PC-3 (cell line): ENCODE results near the gene MYH9. TPM values are rescaled to one million over a fixed set of nuclear protein-coding genes. Genes with fewer than 3 reads are reported as not detected.

Experiments
- ATAC-seq: fragments of 200-7000 bp; cut with Tn5 transposase; 2 replicates; pipeline ENCODE4 v1.9.1; 2020; ENCODE audit warnings: mild to moderate bottlenecking, moderate library complexity
- BruUV-seq: library from RNA; stranded (reverse); fragments of 400-500 nt; replicated peaks from 2 replicates; lab custom pipeline; 2021; lab: Mats Ljungman, UMichigan
- CTCF ChIA-PET: fragments of 300-600 bp; sonication (Branson Sonifier 250); formaldehyde crosslinking; loops from one replicate; lab custom pipeline; 2022; ENCODE audit warnings: antibody characterized with exemption; lab: Charles Lee
- POLR2A ChIA-PET: fragments of 300-600 bp; sonication (Branson Sonifier 250); formaldehyde crosslinking; loops from one replicate; lab custom pipeline; 2022; ENCODE audit warnings: antibody characterized with exemption; ENCODE audit not compliant: unreplicated experiment; lab: Charles Lee
- DNase-seq: peaks from one replicate; pipeline ENCODE4 v3.0.0-alpha.2; 2015
- H2AFZ ChIP-seq: fragments of 300-600 bp; sonication (generic); 2 replicates; pipeline ENCODE4 v1.6.0; 2016; ENCODE audit warnings: antibody characterized with exemption, low read length
- H3F3A ChIP-seq: fragments of 300-600 bp; sonication (generic); one replicate; pipeline ENCODE4 v1.6.0; 2017; ENCODE audit warnings: antibody characterized with exemption, low read length, control low read depth, mild to moderate bottlenecking; ENCODE audit not compliant: unreplicated experiment
- H3K27ac ChIP-seq: fragments of 300-600 bp; sonication (generic); 2 replicates; pipeline ENCODE4 v1.5.1; 2016; ENCODE audit warnings: mild to moderate bottlenecking, low read length
- H3K27me3 ChIP-seq: fragments of 300-600 bp; sonication (generic); 2 replicates; pipeline ENCODE4 v1.6.1; 2016; ENCODE audit warnings: low read length, mixed read lengths
- H3K36me3 ChIP-seq: fragments of 300-600 bp; sonication (generic); 2 replicates; pipeline ENCODE4 v1.6.1; 2016; ENCODE audit warnings: low read depth, mixed run types, low read length, mixed read lengths
- H3K4me1 ChIP-seq: fragments of 300-600 bp; sonication (generic); 2 replicates; pipeline ENCODE4 v1.5.1; 2016; ENCODE audit warnings: low read length; ENCODE audit not compliant: insufficient read depth
- H3K4me2 ChIP-seq: fragments of 300-600 bp; sonication (generic); 2 replicates; pipeline ENCODE4 v1.6.0; 2016; ENCODE audit warnings: low read length
- H3K4me3 ChIP-seq: fragments of 300-600 bp; sonication (generic); 2 replicates; pipeline ENCODE4 v1.5.1; 2016; ENCODE audit warnings: mild to moderate bottlenecking, low read length, mixed read lengths
- H3K79me2 ChIP-seq: fragments of 300-600 bp; sonication (generic); 2 replicates; pipeline ENCODE4 v1.6.1; 2017; ENCODE audit warnings: low read length, mixed read lengths
- H3K9ac ChIP-seq: fragments of 300-600 bp; sonication (generic); 2 replicates; pipeline ENCODE4 v1.6.0; 2016; ENCODE audit warnings: mild to moderate bottlenecking, low read length
- H3K9me2 ChIP-seq: fragments of 300-600 bp; sonication (generic); replicated peaks from 2 replicates; pipeline ENCODE4 v1.6.1; 2016; ENCODE audit warnings: mixed run types, low read length, mixed read lengths
- H3K9me3 ChIP-seq: fragments of 300-600 bp; sonication (generic); 2 replicates; pipeline ENCODE4 v1.6.1; 2016; ENCODE audit warnings: low read length, mixed read lengths
- H4K20me1 ChIP-seq: fragments of 300-600 bp; sonication (generic); 2 replicates; pipeline ENCODE4 v1.6.1; 2016; ENCODE audit warnings: low read length, mixed read lengths
- EZH2 ChIP-seq: fragments of 300-600 bp; sonication (generic); IDR thresholded peaks from one replicate; pipeline ENCODE4 v1.6.1; 2017; ENCODE audit warnings: antibody characterized with exemption, mild to moderate bottlenecking, low read length; ENCODE audit not compliant: unreplicated experiment
- EZH2phosphoT487 ChIP-seq: fragments of 300-600 bp; sonication (generic); IDR thresholded peaks from 2 replicates; pipeline ENCODE4 v1.6.1; 2018; ENCODE audit warnings: mild to moderate bottlenecking, antibody characterized with exemption, low read length, borderline replicate concordance
- intact Hi-C: fragments of 100-400 bp; cut with micrococcal nuclease; formaldehyde crosslinking; loops from 2 replicates; pipeline ENCODE4 v1.9.0; 2023
- total RNA-seq: library from RNA; depleted of rRNA; stranded (reverse); fragments of >200 nt; gene quantifications from 2 replicates; pipeline ENCODE4 v1.2.3, GENCODE V29; 2014
- TF ChIP-seq, protein P1 (sequence below): fragments of 300-600 bp; sonication (generic); conservative IDR thresholded peaks from 2 replicates; pipeline ENCODE4 v1.5.1; 2017; ENCODE audit warnings: antibody characterized with exemption, low read depth, mild to moderate bottlenecking, low read length

Gene MYH9
- total RNA-seq, 1 experiment from 2014 or later: 357 TPM

DNA sequence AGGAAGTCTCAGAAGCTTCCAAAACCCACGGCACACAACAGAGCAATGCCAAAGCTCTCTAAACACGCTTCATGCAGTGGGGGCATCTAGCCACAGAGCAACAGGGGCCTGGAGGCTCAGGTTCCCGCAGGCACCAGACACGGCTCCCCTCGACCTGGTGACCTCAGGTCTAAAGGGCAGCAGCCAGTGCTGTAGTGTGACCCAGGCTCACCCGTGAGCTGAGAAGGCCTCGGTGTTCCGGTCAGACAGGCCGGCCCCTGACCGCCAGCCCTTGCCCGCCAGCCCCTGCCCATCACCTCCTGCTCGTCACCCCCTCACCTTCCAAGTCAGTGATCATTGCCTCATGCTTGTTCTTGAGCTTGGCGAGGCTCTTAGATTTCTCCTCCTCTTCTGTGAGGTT is 89.2 kb downstream of the MYH9 start:
- Histone ChIP-seq H3K27ac (no peak overlapping the region), H3F3A (no peaks in the 10 kb centered on the region), H3K79me2 (no peaks in the 10 kb centered on the region), H2AFZ (no peak overlapping the region), H3K4me2 (no peak overlapping the region), H3K36me3 (peaks cover 82% of the 10 kb centered on the region), H3K9me2 (no peaks in the 10 kb centered on the region), H3K9me3 (no peaks in the 10 kb centered on the region), H4K20me1 (peaks cover 8% of the 10 kb centered on the region; the same call in 1 of the 2 replicates), H3K9ac (no peak overlapping the region), H3K4me3 (no peak overlapping the region), H3K27me3 (no peaks in the 10 kb centered on the region), H3K4me1 (peaks cover 20% of the 10 kb centered on the region)
- ChIA-PET CTCF (no interaction called here), POLR2A (no interaction called here)
- ATAC-seq: no peak
- DNase-seq: no peak
- no TSS peak for BruUV-seq
- TF ChIP-seq, protein P1, sequence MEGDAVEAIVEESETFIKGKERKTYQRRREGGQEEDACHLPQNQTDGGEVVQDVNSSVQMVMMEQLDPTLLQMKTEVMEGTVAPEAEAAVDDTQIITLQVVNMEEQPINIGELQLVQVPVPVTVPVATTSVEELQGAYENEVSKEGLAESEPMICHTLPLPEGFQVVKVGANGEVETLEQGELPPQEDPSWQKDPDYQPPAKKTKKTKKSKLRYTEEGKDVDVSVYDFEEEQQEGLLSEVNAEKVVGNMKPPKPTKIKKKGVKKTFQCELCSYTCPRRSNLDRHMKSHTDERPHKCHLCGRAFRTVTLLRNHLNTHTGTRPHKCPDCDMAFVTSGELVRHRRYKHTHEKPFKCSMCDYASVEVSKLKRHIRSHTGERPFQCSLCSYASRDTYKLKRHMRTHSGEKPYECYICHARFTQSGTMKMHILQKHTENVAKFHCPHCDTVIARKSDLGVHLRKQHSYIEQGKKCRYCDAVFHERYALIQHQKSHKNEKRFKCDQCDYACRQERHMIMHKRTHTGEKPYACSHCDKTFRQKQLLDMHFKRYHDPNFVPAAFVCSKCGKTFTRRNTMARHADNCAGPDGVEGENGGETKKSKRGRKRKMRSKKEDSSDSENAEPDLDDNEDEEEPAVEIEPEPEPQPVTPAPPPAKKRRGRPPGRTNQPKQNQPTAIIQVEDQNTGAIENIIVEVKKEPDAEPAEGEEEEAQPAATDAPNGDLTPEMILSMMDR: no peak
- TF ChIP-seq EZH2 (no peak), EZH2phosphoT487 (no peak)
- intact Hi-C loops: no loop called here

DNA sequence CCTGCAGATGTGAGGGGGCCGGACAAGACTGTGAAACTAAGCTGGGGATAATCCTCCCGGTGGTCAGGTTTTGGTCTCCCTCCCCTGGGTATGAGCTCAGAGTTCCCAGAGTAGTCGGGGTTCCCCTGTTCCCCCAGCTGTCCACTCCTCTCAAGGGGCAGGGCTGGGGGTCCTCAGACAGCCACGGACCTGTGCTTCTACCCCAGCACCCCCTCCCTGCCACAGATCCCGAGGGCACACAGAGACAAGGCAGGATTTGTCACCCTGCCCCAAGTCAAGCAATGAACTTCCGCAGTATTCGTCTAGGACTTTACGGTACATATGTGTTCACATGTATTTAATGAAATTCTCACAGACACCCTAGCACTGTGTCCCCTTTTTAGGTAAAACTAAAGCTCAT is 89.6 kb downstream of the MYH9 start:
- Histone ChIP-seq H3K27me3 (no peaks in the 10 kb centered on the region), H3K9me3 (no peaks in the 10 kb centered on the region), H3K36me3 (peaks cover 86% of the 10 kb centered on the region), H3K79me2 (no peaks in the 10 kb centered on the region), H3K4me1 (peaks cover 17% of the 10 kb centered on the region), H4K20me1 (peaks cover 8% of the 10 kb centered on the region; the same call in 1 of the 2 replicates), H3K27ac (no peak overlapping the region), H2AFZ (no peak overlapping the region), H3K4me3 (no peak overlapping the region), H3K9ac (no peak overlapping the region), H3K4me2 (no peak overlapping the region), H3K9me2 (no peaks in the 10 kb centered on the region), H3F3A (no peaks in the 10 kb centered on the region)
- POLR2A ChIA-PET: no interaction called here
- TF ChIP-seq, protein P1: no peak
- TF ChIP-seq EZH2phosphoT487: no peak
- TF ChIP-seq EZH2: no peak
- CTCF ChIA-PET: no interaction called here
- DNase-seq: no peak
- no peak for ATAC-seq
- no TSS peak for BruUV-seq
- intact Hi-C loops: no loop called here

DNA sequence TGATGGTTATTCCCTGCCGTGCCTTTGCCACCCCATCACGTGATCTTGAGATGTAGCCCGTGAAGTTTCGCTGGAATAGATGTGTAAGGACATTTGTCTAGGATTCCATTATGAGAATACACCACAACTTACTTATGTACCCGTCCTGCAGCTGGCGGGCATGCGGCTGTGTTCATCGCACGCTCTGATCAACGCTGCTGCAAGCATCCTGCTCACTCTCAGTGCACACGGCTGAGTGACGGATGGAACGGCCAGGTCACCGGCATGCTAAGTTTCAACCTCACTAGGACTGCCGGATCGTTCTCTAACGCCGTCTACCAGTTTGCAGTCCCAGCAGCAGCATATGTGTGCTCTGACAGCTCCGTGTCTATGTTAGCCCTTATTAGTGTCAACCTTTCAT is 90.2 kb downstream of the MYH9 start:
- Histone ChIP-seq H3K79me2 (no peaks in the 10 kb centered on the region), H3F3A (no peaks in the 10 kb centered on the region), H3K36me3 (peaks cover 86% of the 10 kb centered on the region), H3K4me1 (peaks cover 12% of the 10 kb centered on the region), H2AFZ (no peak overlapping the region), H4K20me1 (peaks cover 8% of the 10 kb centered on the region; the same call in 1 of the 2 replicates), H3K4me2 (no peak overlapping the region), H3K9ac (no peak overlapping the region), H3K27me3 (no peaks in the 10 kb centered on the region), H3K4me3 (no peak overlapping the region), H3K9me2 (no peaks in the 10 kb centered on the region), H3K27ac (no peak overlapping the region), H3K9me3 (no peaks in the 10 kb centered on the region)
- BruUV-seq: no TSS peak
- no peak for ATAC-seq
- CTCF ChIA-PET: no interaction called here
- POLR2A ChIA-PET: no interaction called here
- TF ChIP-seq, protein P1: no peak
- TF ChIP-seq EZH2phosphoT487: no peak
- TF ChIP-seq EZH2: no peak
- DNase-seq: no peak
- intact Hi-C loops: no loop called here
